ENCODE results near the gene CACNG3. TPM values are rescaled to one million over a fixed set of nuclear protein-coding genes. Genes with fewer than 3 reads are reported as not detected.
A peak's percentile ranks its signal among the peaks of the same experiment; 100 is the strongest.
"Not testable (repeated sequence)": the region's sequence is repeated elsewhere in the genome, so short reads cannot be mapped to it uniquely, and the experiment has no call there.

Gene CACNG3
- total RNA-seq: not detected
- long read RNA-seq: 0 reads

GRCh38 chr16:24255456-24256371, at the start of gene CACNG3:
TSS of gene CACNG3 (plus strand) at chr16:24256335. CDS start at chr16:24256755, 420 bp downstream.
- ATAC-seq (peak; percentile 65), DNase-seq (peak; percentile 59)
- intact Hi-C loops (cut with micrococcal nuclease): loop anchor here (10.0 kb wide), 1 partner anchor 211 kb away; no protein-coding TSS in a partner anchor

GRCh38 chr16:24206926-24207325, 49.2 kb upstream of the CACNG3 start:
- no peak for ATAC-seq

GRCh38 chr16:24208710-24209109, 47.4 kb upstream of the CACNG3 start:
- intact Hi-C loops (cut with micrococcal nuclease): no loop called here
- ATAC-seq (peak; percentile 80), DNase-seq (no peak)

More at GRCh38 chr16:24206926-24207325, 49.2 kb upstream of the CACNG3 start:
- intact Hi-C loops (cut with micrococcal nuclease): no loop called here
- no peak for DNase-seq

GRCh38 chr16:24214992-24215391, 41.1 kb upstream of the CACNG3 start:
- no peak for DNase-seq
- intact Hi-C loops (cut with micrococcal nuclease): no loop called here
- ATAC-seq: no peak

GRCh38 chr16:24216961-24217360, 39.2 kb upstream of the CACNG3 start:
- DNase-seq (no peak), ATAC-seq (no peak)
- intact Hi-C loops (cut with micrococcal nuclease): no loop called here

GRCh38 chr16:24217461-24217860, 38.7 kb upstream of the CACNG3 start:
- DNase-seq (no peak), ATAC-seq (no peak)
- intact Hi-C loops (cut with micrococcal nuclease): no loop called here

GRCh38 chr16:24218299-24218698, 37.8 kb upstream of the CACNG3 start:
- DNase-seq (no peak), ATAC-seq (no peak)
- intact Hi-C loops (cut with micrococcal nuclease): no loop called here

GRCh38 chr16:24221219-24221618, 34.9 kb upstream of the CACNG3 start:
- no peak for DNase-seq
- peak; percentile 72 for ATAC-seq
- intact Hi-C loops (cut with micrococcal nuclease): no loop called here

GRCh38 chr16:24228514-24228913, 27.6 kb upstream of the CACNG3 start:
- no peak for ATAC-seq
- intact Hi-C loops (cut with micrococcal nuclease): no loop called here

GRCh38 chr16:24232936-24233335, 23.2 kb upstream of the CACNG3 start:
- no peak for ATAC-seq
- no peak for DNase-seq
- intact Hi-C loops (cut with micrococcal nuclease): no loop called here

More at GRCh38 chr16:24228514-24228913, 27.6 kb upstream of the CACNG3 start:
- no peak for DNase-seq

- DNase-seq: no peak
- ATAC-seq: no peak
- intact Hi-C loops (cut with micrococcal nuclease): no loop called here
Measured at GRCh38 chr16:24234737-24235136, 21.4 kb upstream of the CACNG3 start.

GRCh38 chr16:24235806-24236205, 20.3 kb upstream of the CACNG3 start:
- ATAC-seq (no peak), DNase-seq (no peak)
- intact Hi-C loops (cut with micrococcal nuclease): no loop called here

GRCh38 chr16:24238846-24239245, 17.3 kb upstream of the CACNG3 start:
- not testable (repeated sequence) for ATAC-seq

GRCh38 chr16:24246911-24247607, 9.1 kb upstream of the CACNG3 start:
- no peak for DNase-seq
- no peak for ATAC-seq
- intact Hi-C loops (cut with micrococcal nuclease): no loop called here

More at GRCh38 chr16:24238846-24239245, 17.3 kb upstream of the CACNG3 start:
- intact Hi-C loops (cut with micrococcal nuclease); DNase-seq: not testable (repeated sequence)

GRCh38 chr16:24253192-24253591, 2.9 kb upstream of the CACNG3 start:
- intact Hi-C loops (cut with micrococcal nuclease): loop anchor here (10.0 kb wide), 1 partner anchor 208 kb away; no protein-coding TSS in a partner anchor
- DNase-seq (peak; percentile 33), ATAC-seq (peak; percentile 53)

- ATAC-seq (no peak), DNase-seq (no peak)
- intact Hi-C loops (cut with micrococcal nuclease): loop anchor here (10.0 kb wide), 1 partner anchor 213 kb away; no protein-coding TSS in a partner anchor
Measured at GRCh38 chr16:24257958-24258357, 1.8 kb downstream of the CACNG3 start.

- ATAC-seq (no peak), DNase-seq (no peak)
- intact Hi-C loops (cut with micrococcal nuclease): loop anchor here (10.0 kb wide), 1 partner anchor 214 kb away; no protein-coding TSS in a partner anchor
Measured at GRCh38 chr16:24258791-24259190, 2.7 kb downstream of the CACNG3 start.

GRCh38 chr16:24262816-24263215, 6.7 kb downstream of the CACNG3 start:
- ATAC-seq (no peak), DNase-seq (no peak)
- intact Hi-C loops (cut with micrococcal nuclease): no loop called here

- intact Hi-C loops (cut with micrococcal nuclease): no loop called here
Measured at GRCh38 chr16:24270721-24271442, 14.7 kb downstream of the CACNG3 start.

More at GRCh38 chr16:24270721-24271442, 14.7 kb downstream of the CACNG3 start:
- ATAC-seq: no peak
- no peak for DNase-seq
